ENCODE data around the gene HOGA1.

HOGA1 gene

GRCh38 chr10:97612386-97612785 lies 28.2 kb downstream of the HOGA1 start:
- Histone ChIP-seq H3K9me2 (ENCODE audit: low read depth, low read length) (no peaks in the 10 kb centered on the region), H3K79me2 (ENCODE audit: insufficient read depth, low read length) (no peaks in the 10 kb centered on the region), H3K36me3 (ENCODE audit: insufficient read depth, low read length) (no peaks in the 10 kb centered on the region), H3K9ac (ENCODE audit: low read length) (no peak overlapping the region), H3K4me3 (ENCODE audit: low read depth, low read length, poor library complexity, severe bottlenecking) (no peak overlapping the region), H3K4me2 (ENCODE audit: low read length) (no peak overlapping the region), H4K20me1 (ENCODE audit: insufficient read depth, low read length) (no peaks in the 10 kb centered on the region), H3K27ac (ENCODE audit: low read depth, low read length, poor library complexity, severe bottlenecking) (no peak overlapping the region), H3F3A (ENCODE audit: insufficient read depth, low read length) (no peaks in the 10 kb centered on the region), H2AFZ (ENCODE audit: low read length) (no peak overlapping the region), H3K27me3 (ENCODE audit: insufficient read depth, low read length) (no peaks in the 10 kb centered on the region), H3K9me3 (ENCODE audit: low read length) (no peaks in the 10 kb centered on the region), H3K4me1 (ENCODE audit: insufficient read depth, low read length, severe bottlenecking) (no peaks in the 10 kb centered on the region)
- TF ChIP-seq EZH2 (IDR thresholded peaks at IDR 0.05; ENCODE audit: borderline replicate concordance, low read length), result no peak
- peak; percentile 36; the same call in 1 of the 2 replicates for TF ChIP-seq CTCF (IDR thresholded peaks at IDR 0.05; ENCODE audit: low read length)

DNA sequence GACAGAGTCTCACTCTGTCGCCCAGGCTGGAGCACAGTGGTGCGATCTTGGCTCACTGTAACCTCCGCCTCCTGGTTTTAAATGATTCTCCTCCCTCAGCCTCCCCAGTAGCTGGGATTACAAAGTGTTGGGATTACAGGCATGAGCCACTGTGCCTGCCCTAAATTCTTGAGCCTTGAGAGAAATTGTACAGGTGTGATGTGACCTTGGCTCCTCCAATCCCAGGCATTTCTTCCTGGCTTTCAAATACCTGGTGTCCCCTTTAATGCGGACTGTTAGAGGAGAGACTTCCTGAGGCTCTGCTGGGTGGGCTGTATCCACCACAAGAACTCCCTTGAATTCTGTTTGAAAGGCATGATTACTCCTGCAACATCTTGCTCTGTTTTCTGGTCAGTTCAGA lies 34.1 kb downstream of the HOGA1 start:
- no peak overlapping the region for H3K9ac ChIP-seq (ENCODE audit: low read length)
- H2AFZ ChIP-seq (ENCODE audit: low read length), result no peak overlapping the region
- TF ChIP-seq EZH2 (IDR thresholded peaks at IDR 0.05; ENCODE audit: borderline replicate concordance, low read length), result no peak
- TF ChIP-seq CTCF (IDR thresholded peaks at IDR 0.05; ENCODE audit: low read length), result no peak
- no peak overlapping the region for H3K27ac ChIP-seq (ENCODE audit: low read depth, low read length, poor library complexity, severe bottlenecking)
- H3K4me3 ChIP-seq (ENCODE audit: low read depth, low read length, poor library complexity, severe bottlenecking), result no peak overlapping the region
- H3K9me3 ChIP-seq (ENCODE audit: low read length), result no peaks in the 10 kb centered on the region
- H3K4me2 ChIP-seq (ENCODE audit: low read length), result no peak overlapping the region
- H3K4me1 ChIP-seq (ENCODE audit: insufficient read depth, low read length, severe bottlenecking), result no peaks in the 10 kb centered on the region
- H3K79me2 ChIP-seq (ENCODE audit: insufficient read depth, low read length), result no peaks in the 10 kb centered on the region
- H3K27me3 ChIP-seq (ENCODE audit: insufficient read depth, low read length), result no peaks in the 10 kb centered on the region
- H3K36me3 ChIP-seq (ENCODE audit: insufficient read depth, low read length), result no peaks in the 10 kb centered on the region
- no peaks in the 10 kb centered on the region for H3F3A ChIP-seq (ENCODE audit: insufficient read depth, low read length)
- no peaks in the 10 kb centered on the region for H3K9me2 ChIP-seq (ENCODE audit: low read depth, low read length)
- no peaks in the 10 kb centered on the region for H4K20me1 ChIP-seq (ENCODE audit: insufficient read depth, low read length)

GRCh38 chr10:97618733-97619132 lies 34.5 kb downstream of the HOGA1 start:
- H3K4me2 ChIP-seq (ENCODE audit: low read length), result no peak overlapping the region
- no peaks in the 10 kb centered on the region for H3K9me3 ChIP-seq (ENCODE audit: low read length)
- no peaks in the 10 kb centered on the region for H3K4me1 ChIP-seq (ENCODE audit: insufficient read depth, low read length, severe bottlenecking)
- H3K36me3 ChIP-seq (ENCODE audit: insufficient read depth, low read length), result no peaks in the 10 kb centered on the region
- no peaks in the 10 kb centered on the region for H3K9me2 ChIP-seq (ENCODE audit: low read depth, low read length)
- TF ChIP-seq CTCF (IDR thresholded peaks at IDR 0.05; ENCODE audit: low read length) (no peak), EZH2 (IDR thresholded peaks at IDR 0.05; ENCODE audit: borderline replicate concordance, low read length) (no peak)
- no peak overlapping the region for H3K27ac ChIP-seq (ENCODE audit: low read depth, low read length, poor library complexity, severe bottlenecking)
- H3K27me3 ChIP-seq (ENCODE audit: insufficient read depth, low read length), result no peaks in the 10 kb centered on the region
- no peak overlapping the region for H3K4me3 ChIP-seq (ENCODE audit: low read depth, low read length, poor library complexity, severe bottlenecking)
- no peak overlapping the region for H3K9ac ChIP-seq (ENCODE audit: low read length)
- no peaks in the 10 kb centered on the region for H3K79me2 ChIP-seq (ENCODE audit: insufficient read depth, low read length)
- H2AFZ ChIP-seq (ENCODE audit: low read length), result no peak overlapping the region
- no peaks in the 10 kb centered on the region for H3F3A ChIP-seq (ENCODE audit: insufficient read depth, low read length)
- H4K20me1 ChIP-seq (ENCODE audit: insufficient read depth, low read length), result no peaks in the 10 kb centered on the region
